Kidney (tissue), 14 donors: ENCODE results near the gene LAMTOR4. TPM values are rescaled to one million over a fixed set of nuclear protein-coding genes. Genes with fewer than 3 reads are reported as not detected.
"Not testable (repeated sequence)": the region's sequence is repeated elsewhere in the genome, so short reads cannot be mapped to it uniquely, and the experiment has no call there.

Experiments
- DNase-seq, 5 donors: peaks; one replicate each; pipeline ENCODE4 v3.0.0-alpha.2; 2013 to 2020
- FAIRE-seq: peaks from 2 replicates; lab custom pipeline; 2012; peaks lifted over from hg19 to GRCh38; lab: Jason Lieb, UNC
- H3K27ac ChIP-seq, 2 donors: one replicate each; pipeline ENCODE4 v1.7.0; 2013; ENCODE audit warnings: low read depth in 2 of 2, low read length in 2 of 2, inconsistent platforms in 1 of 2
- H3K27me3 ChIP-seq: one replicate; pipeline ENCODE4 v1.7.1; 2013; ENCODE audit warnings: low read length, inconsistent platforms; ENCODE audit not compliant: control insufficient read depth, insufficient read depth
- H3K36me3 ChIP-seq, 3 donors: one replicate each; pipeline versions ENCODE4 v1.7.0 to v1.7.1; 2013; ENCODE audit warnings: low read length in 3 of 3, control low read depth in 1 of 3, inconsistent platforms in 1 of 3; ENCODE audit not compliant: insufficient read depth in 3 of 3, control insufficient read depth in 2 of 3
- H3K4me1 ChIP-seq, 3 donors: one replicate each; pipeline versions ENCODE4 v1.7.0 to v1.7.1; 2013; ENCODE audit warnings: low read length in 3 of 3, inconsistent platforms in 1 of 3, low read depth in 1 of 3; ENCODE audit not compliant: control insufficient read depth in 2 of 3, insufficient read depth in 2 of 3
- H3K4me3 ChIP-seq, 3 donors: one replicate each; pipeline versions ENCODE4 v1.7.0 to v1.8.1; 2013; ENCODE audit warnings: low read length in 3 of 3, control low read depth in 1 of 3, inconsistent platforms in 1 of 3
- H3K9ac ChIP-seq, 3 donors: one replicate each; pipeline versions ENCODE4 v1.7.0 to v1.7.1; 2013; ENCODE audit warnings: low read length in 3 of 3, control low read depth in 1 of 3, inconsistent platforms in 1 of 3
- H3K9me3 ChIP-seq, 3 donors: one replicate each; pipeline versions ENCODE4 v1.7.0 to v1.7.1; 2013; ENCODE audit warnings: low read length in 3 of 3, control low read depth in 1 of 3, inconsistent platforms in 1 of 3; ENCODE audit not compliant: control insufficient read depth in 2 of 3, insufficient read depth in 1 of 3
- CTCF ChIP-seq: IDR thresholded peaks from 3 replicates; pipeline ENCODE4 v1.5.1; 2012; ENCODE audit warnings: mild to moderate bottlenecking, moderate library complexity, borderline replicate concordance; ENCODE audit not compliant: insufficient read depth; ENCODE audit errors: extremely low read depth
- intact Hi-C: fragments of 100-400 bp; cut with DNase I; formaldehyde crosslinking; loops from one replicate; pipeline ENCODE4 v1.11.1; 2022
- polyA plus RNA-seq: library from polyadenylated mRNA; stranded (reverse); fragments of 350-450 nt; fragmentation: Illumina TruSeq; extraction: RNeasy Lipid Tissue Mini Kit (QIAGEN cat#74804); gene quantifications from one replicate; pipeline ENCODE4 v1.2.3, GENCODE V29; 2014; ENCODE audit warnings: low read depth, low replicate concordance; ENCODE audit not compliant: insufficient read depth
- total RNA-seq: library from RNA; stranded (reverse); fragmentation: NEBNext Ultra II Directional; extraction: Animal tissue kit (Norgen Biotek cat#: 25700); gene quantifications from one replicate; pipeline ENCODE4 v1.2.1, GENCODE V29; 2021
- donor health status: control.
- donor health status: control.
- donor health status: control.
- donor health status: control.
- donor health status: control.
- donor health status: DM: yes; HTN: yes; CAD: no.
- donor health status: Normal renal cell carcinoma (clear cell type).

The LAMTOR4 gene
- total and polyA plus RNA-seq, 2 donors from 2014 or later: 122 to 470 TPM

- Histone ChIP-seq H3K9ac (peak within 1 kb of the TSS in 1 of 3 donors; percentile 48), H3K27me3 (no peaks in the 10 kb centered on the region), H3K27ac (no peak within 1 kb of the TSS), H3K9me3 (no peaks in the 10 kb centered on the region), H3K4me3 (peak within 1 kb of the TSS; percentile 49 to 66 (median 53)), H3K36me3 (no peaks in the 10 kb centered on the region), H3K4me1 (peaks cover 0 to 2% (median 0%) of the 10 kb centered on the region in 3 donors)
- FAIRE-seq: no peak
- DNase-seq: peak; percentile 97 to 99 (median 98)
- intact Hi-C loops: no loop called here
- no peak for TF ChIP-seq CTCF
These were observed 28.6 kb downstream of the LAMTOR4 start, which contains the start of the genes GPC2 and STAG3 for GRCh38 chr7:100177045-100178001. Gene GPC2, minus strand, starts transcription at chr7:100177381. Its CDS starts 182 bp downstream, at chr7:100177199. Gene STAG3, plus strand, starts transcription at chr7:100177918. Its CDS starts 2,639 bp downstream, at chr7:100180557.

GRCh38 chr7:100180084-100180483 is 31.4 kb downstream of the LAMTOR4 start:
- intact Hi-C loops, DNase-seq, H3K27me3 ChIP-seq, H3K4me1 ChIP-seq, H3K9me3 ChIP-seq, H3K36me3 ChIP-seq, H3K4me3 ChIP-seq, H3K9ac ChIP-seq, H3K27ac ChIP-seq, FAIRE-seq: not testable (repeated sequence)

DNA sequence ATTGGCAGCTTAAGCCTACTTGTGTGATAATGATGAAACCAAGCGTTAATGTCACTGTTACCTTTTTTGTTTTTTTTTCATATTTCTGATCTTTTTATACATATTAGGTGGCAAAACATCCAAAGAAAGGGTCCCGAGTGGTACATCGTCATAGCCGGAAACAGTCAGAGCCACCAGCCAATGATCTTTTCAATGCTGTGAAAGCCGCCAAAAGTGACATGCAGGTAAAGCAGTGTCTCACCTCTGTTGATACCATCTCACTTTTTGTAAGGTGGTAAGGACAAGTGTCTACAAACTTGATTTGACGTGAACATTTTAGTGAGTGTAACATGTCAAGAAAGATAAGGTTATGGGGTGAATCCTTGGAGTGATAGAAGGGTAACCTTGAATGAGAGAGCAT is 33.9 kb downstream of the LAMTOR4 start:
- H3K27ac ChIP-seq, FAIRE-seq, H3K4me3 ChIP-seq, H3K36me3 ChIP-seq, H3K4me1 ChIP-seq, DNase-seq, H3K9ac ChIP-seq, H3K27me3 ChIP-seq, intact Hi-C loops, H3K9me3 ChIP-seq: not testable (repeated sequence)

DNA sequence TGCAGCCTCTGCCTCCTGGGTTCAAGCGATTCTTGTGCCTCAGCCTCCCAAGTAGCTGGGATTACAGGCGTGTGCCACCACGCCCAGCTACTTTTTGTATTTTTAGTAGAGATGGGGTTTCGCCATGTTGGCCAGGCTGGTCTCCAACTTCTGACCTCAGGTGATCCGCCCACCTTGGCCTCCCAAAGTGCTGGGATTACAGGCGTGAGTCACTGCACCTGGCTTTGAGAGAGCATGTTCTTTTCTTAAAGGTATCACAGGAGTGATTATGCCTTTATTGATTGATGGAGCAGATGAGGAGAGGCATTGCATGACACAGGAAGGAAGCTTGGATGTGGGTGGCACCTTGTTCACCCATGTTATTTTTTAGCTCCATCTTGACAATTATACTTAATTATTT is 34.4 kb downstream of the LAMTOR4 start:
- H3K27ac ChIP-seq, H3K4me3 ChIP-seq, H3K36me3 ChIP-seq, FAIRE-seq, H3K9me3 ChIP-seq, DNase-seq, H3K9ac ChIP-seq, H3K4me1 ChIP-seq, H3K27me3 ChIP-seq, intact Hi-C loops: not testable (repeated sequence)

GRCh38 chr7:100185726-100186125 is 37.0 kb downstream of the LAMTOR4 start:
- no peaks in the 10 kb centered on the region for H3K36me3 ChIP-seq
- no peak for FAIRE-seq
- intact Hi-C loops: no loop called here

More at GRCh38 chr7:100185726-100186125, 37.0 kb downstream of the LAMTOR4 start:
- H3K9me3 ChIP-seq: no peaks in the 10 kb centered on the region
- no peak overlapping the region for H3K9ac ChIP-seq
- H3K27me3 ChIP-seq: no peaks in the 10 kb centered on the region
- no peak overlapping the region for H3K27ac ChIP-seq
- H3K4me1 ChIP-seq: no peaks in the 10 kb centered on the region
- TF ChIP-seq CTCF: no peak
- no peak for DNase-seq
- H3K4me3 ChIP-seq: no peak overlapping the region
